AG10803 (cell line): ENCODE measurements around the gene UTP20.
"Not testable (repeated sequence)": the region's sequence is repeated elsewhere in the genome, so short reads cannot be mapped to it uniquely, and the experiment has no call there.

Experiments used
- DNase-seq: peaks from one replicate; pipeline ENCODE4 v3.0.0; 2010; ENCODE audit warnings: low read depth
- H3K4me3 ChIP-seq: 2 replicates; pipeline ENCODE4 v1.5.1; 2011; ENCODE audit warnings: mild to moderate bottlenecking, low read length, control low read depth
- TF ChIP-seq, protein P1 (sequence below): conservative IDR thresholded peaks from 2 replicates; pipeline ENCODE4 v1.5.1; 2011; ENCODE audit warnings: mild to moderate bottlenecking, low read length, control low read depth, inconsistent platforms

The UTP20 gene

DNA sequence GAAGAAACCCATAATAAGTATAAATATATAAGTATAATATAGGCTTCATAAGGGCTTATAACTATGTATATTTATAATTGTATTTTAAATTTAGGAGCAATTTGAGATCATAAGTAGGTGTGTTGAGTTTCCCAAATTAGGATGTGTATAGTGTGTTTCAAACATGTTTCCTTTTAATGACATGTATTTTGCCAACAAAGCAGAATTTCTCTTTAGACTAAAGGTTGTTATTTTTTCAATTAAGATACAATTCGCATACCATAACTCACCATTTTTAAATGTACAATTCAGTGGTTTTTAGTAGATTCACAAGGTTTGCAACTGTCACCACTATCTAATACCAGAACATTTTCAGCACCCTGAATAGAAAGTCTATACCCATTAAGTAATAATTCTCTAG, 135.3 kb downstream of the UTP20 start:
- no peak overlapping the region for H3K4me3 ChIP-seq
- TF ChIP-seq, protein P1, sequence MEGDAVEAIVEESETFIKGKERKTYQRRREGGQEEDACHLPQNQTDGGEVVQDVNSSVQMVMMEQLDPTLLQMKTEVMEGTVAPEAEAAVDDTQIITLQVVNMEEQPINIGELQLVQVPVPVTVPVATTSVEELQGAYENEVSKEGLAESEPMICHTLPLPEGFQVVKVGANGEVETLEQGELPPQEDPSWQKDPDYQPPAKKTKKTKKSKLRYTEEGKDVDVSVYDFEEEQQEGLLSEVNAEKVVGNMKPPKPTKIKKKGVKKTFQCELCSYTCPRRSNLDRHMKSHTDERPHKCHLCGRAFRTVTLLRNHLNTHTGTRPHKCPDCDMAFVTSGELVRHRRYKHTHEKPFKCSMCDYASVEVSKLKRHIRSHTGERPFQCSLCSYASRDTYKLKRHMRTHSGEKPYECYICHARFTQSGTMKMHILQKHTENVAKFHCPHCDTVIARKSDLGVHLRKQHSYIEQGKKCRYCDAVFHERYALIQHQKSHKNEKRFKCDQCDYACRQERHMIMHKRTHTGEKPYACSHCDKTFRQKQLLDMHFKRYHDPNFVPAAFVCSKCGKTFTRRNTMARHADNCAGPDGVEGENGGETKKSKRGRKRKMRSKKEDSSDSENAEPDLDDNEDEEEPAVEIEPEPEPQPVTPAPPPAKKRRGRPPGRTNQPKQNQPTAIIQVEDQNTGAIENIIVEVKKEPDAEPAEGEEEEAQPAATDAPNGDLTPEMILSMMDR = no peak
- no peak for DNase-seq

DNA sequence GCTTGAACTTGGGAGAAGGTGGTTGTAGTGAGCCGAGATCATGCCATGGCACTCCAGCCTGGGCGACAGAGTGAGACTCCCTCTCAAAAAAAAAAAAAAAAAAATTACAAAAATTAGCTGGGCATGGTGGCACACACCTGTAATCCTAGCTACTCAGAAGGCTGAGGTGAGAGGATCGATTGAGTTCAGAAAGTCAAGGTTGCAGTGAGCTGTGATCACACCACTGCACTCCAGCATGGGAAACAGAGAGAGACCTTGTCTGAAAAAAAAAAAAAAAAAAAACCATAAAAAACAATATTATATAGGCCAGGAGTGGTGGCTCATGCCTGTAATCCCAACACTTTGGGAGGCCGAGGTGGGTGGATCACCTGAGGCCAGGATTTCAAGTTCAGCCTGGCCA, 142.2 kb downstream of the UTP20 start:
- DNase-seq, H3K4me3 ChIP-seq: not testable (repeated sequence)

DNA sequence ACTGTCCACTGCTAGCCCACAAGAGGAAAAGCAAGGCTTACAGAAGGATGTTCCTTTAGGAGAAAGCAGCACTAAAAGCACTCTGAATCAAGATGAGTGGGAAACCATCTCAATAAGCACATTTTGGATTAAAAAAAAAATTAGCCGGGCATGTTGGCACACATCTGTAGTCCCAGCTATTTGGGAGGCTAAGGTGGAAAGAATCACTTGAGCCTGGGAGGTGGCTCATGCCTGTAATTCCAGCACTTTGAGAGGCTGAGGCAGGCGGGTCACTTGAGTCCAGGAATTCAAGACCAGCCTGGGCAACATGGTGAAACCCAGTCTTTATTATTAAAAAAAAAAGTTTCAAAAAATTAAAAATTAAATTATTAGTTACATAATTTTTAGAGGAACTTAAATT, 144.7 kb downstream of the UTP20 start:
- DNase-seq = no peak
- TF ChIP-seq, protein P1 = no peak
- H3K4me3 ChIP-seq = no peak overlapping the region

DNA sequence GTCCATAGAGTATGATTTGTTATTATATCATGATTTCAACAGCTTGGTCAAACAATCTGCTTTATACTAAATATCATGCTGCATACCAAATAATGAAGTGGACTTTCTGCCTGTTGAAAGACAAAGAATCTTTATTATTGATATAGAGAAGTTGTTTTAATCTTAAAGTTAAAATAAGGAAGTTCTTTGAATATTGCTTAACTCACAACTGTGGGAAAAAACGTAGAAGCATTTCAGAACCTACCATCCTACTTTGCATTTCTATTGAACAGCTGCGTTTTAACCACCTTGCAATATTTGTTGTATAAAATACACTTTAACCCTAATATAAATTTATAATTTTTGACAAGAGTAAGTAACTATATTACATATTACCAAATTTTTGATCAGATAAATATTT, 150.6 kb downstream of the UTP20 start:
- H3K4me3 ChIP-seq = no peak overlapping the region
- no peak for DNase-seq
- TF ChIP-seq, protein P1 = no peak

DNA sequence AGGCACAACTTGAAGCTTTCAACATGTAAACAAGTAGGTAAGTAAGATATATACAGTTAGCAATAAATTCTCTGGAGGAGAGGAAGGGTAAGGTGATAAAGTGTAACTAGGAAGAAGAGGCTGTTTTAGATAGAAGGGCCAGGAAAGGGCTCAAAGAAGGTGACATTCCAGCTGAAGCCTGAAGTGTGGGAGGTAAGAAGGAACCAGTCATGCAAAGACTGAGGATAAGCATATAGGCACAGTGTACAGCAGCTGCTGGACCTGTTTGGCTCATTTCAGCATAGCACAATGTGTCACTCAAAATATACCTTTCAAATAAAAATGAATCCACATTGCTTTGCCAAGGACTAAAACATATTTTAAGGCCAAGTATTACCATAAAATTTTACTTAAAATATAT, 156.2 kb downstream of the UTP20 start:
- TF ChIP-seq, protein P1 = no peak
- DNase-seq = no peak
- H3K4me3 ChIP-seq = no peak overlapping the region
